B cell (primary cell): ENCODE measurements around the gene PIK3R1. TPM values are rescaled to one million over a fixed set of nuclear protein-coding genes. Genes with fewer than 3 reads are reported as not detected.

Source experiments
- ATAC-seq: fragments of 200-7000 bp; cut with Tn5 transposase; one replicate; pipeline ENCODE4 v1.10.0; 2021; ENCODE audit warnings: low read depth, mild to moderate bottlenecking, moderate number of reproducible peaks, moderate library complexity
- CTCF ChIA-PET: fragments of 350-600 bp; sonication (Branson Sonifier 250); formaldehyde crosslinking; loops from one replicate; lab custom pipeline; 2021; ENCODE audit warnings: antibody characterized with exemption, inconsistent platforms; lab: Charles Lee
- POLR2A ChIA-PET: fragments of 350-600 bp; sonication (Branson Sonifier 250); formaldehyde crosslinking; loops from one replicate; lab custom pipeline; 2021; ENCODE audit warnings: antibody characterized with exemption; lab: Charles Lee
- DNase-seq: peaks from one replicate; pipeline ENCODE4 v3.0.0; 2013
- H2AFZ ChIP-seq: 2 replicates; pipeline ENCODE4 v1.6.1; 2012; ENCODE audit warnings: mild to moderate bottlenecking, low read depth, low read length; ENCODE audit not compliant: insufficient read depth, poor library complexity, severe bottlenecking
- H3K27ac ChIP-seq, 2 donors: 1 replicate in 1 of 2; 2 replicates in 1 of 2; pipeline ENCODE4 v1.5.1; 2012 to 2013; ENCODE audit warnings: low read length in 2 of 2, mild to moderate bottlenecking in 2 of 2, moderate library complexity in 1 of 2
- H3K27me3 ChIP-seq, 4 experiments: fragments of 200-600 bp in 1 of 4; sonication (generic) in 1 of 4; replicated peaks in 1 of 4; 1 replicate in 2 of 4; 2 replicates in 2 of 4; pipeline versions ENCODE4 v1.6.1 to v1.7.0; 2013 to 2016; ENCODE audit warnings: low read length in 3 of 4, mild to moderate bottlenecking in 2 of 4, mixed read lengths in 1 of 4, moderate library complexity in 1 of 4; ENCODE audit not compliant: insufficient read depth in 4 of 4, control insufficient read depth in 3 of 4; ENCODE audit errors: control extremely low read depth in 1 of 4
- H3K36me3 ChIP-seq, 2 experiments: replicated peaks in 1 of 2; 1 replicate in 1 of 2; 2 replicates in 1 of 2; pipeline versions ENCODE4 v1.6.1 to v1.7.1; 2013; ENCODE audit warnings: low read length in 1 of 2; ENCODE audit not compliant: insufficient read depth in 2 of 2, control insufficient read depth in 1 of 2; ENCODE audit errors: control extremely low read depth in 1 of 2, extremely low read depth in 1 of 2
- H3K4me1 ChIP-seq, 2 donors: fragments of 200-600 bp in 1 of 2; sonication (generic) in 1 of 2; 1 replicate in 1 of 2; 2 replicates in 1 of 2; pipeline versions ENCODE4 v1.5.1 to v1.6.1; 2013 to 2017; ENCODE audit warnings: low read length in 2 of 2; ENCODE audit not compliant: control insufficient read depth in 2 of 2, insufficient read depth in 2 of 2
- H3K4me2 ChIP-seq: replicated peaks from 2 replicates; pipeline ENCODE3; 2012; ENCODE audit warnings: mild to moderate bottlenecking, low read depth, low read length; ENCODE audit not compliant: poor library complexity, severe bottlenecking
- H3K4me3 ChIP-seq, 5 experiments: fragments of 200-600 bp in 1 of 5; sonication (generic) in 1 of 5; 1 replicate in 3 of 5; 2 replicates in 2 of 5; pipeline versions ENCODE4 v1.5.1 to v1.7.0; 2011 to 2016; ENCODE audit warnings: low read length in 4 of 5, mild to moderate bottlenecking in 4 of 5, low read depth in 2 of 5, control low read depth in 1 of 5, moderate library complexity in 1 of 5; ENCODE audit not compliant: insufficient read depth in 1 of 5; ENCODE audit errors: control extremely low read depth in 1 of 5, extremely low read depth in 1 of 5
- H3K79me2 ChIP-seq: fragments of 200-600 bp; sonication (generic); one replicate; pipeline ENCODE4 v1.6.0; 2016; ENCODE audit warnings: low read length; ENCODE audit not compliant: control insufficient read depth, insufficient read depth
- H3K9ac ChIP-seq: fragments of 200-600 bp; sonication (generic); 2 replicates; pipeline ENCODE4 v1.6.1; 2017; ENCODE audit warnings: mild to moderate bottlenecking, low read length, moderate library complexity
- H3K9me3 ChIP-seq, 3 donors: one replicate each; pipeline versions ENCODE4 v1.6.1 to v1.7.1; 2013; ENCODE audit warnings: low read length in 2 of 3; ENCODE audit not compliant: control insufficient read depth in 2 of 3, insufficient read depth in 1 of 3; ENCODE audit errors: control extremely low read depth in 1 of 3
- H4K20me1 ChIP-seq: 2 replicates; pipeline ENCODE4 v1.6.0; 2012; ENCODE audit warnings: mild to moderate bottlenecking, low read length; ENCODE audit not compliant: insufficient read depth, control insufficient read depth, poor library complexity, severe bottlenecking
- H3K27ac Mint-ChIP-seq: one replicate; pipeline ENCODE4 v1.8.0; 2021; ENCODE audit warnings: mixed read lengths
- H3K27me3 Mint-ChIP-seq: one replicate; pipeline ENCODE4 v1.8.0; 2021; ENCODE audit warnings: mixed read lengths
- H3K4me1 Mint-ChIP-seq: one replicate; pipeline ENCODE4 v1.8.0; 2021; ENCODE audit warnings: mixed read lengths
- H3K4me3 Mint-ChIP-seq: one replicate; pipeline ENCODE4 v1.8.0; 2021; ENCODE audit warnings: mixed read lengths
- H3K9me3 Mint-ChIP-seq: one replicate; pipeline ENCODE4 v1.8.0; 2022; ENCODE audit warnings: mixed read lengths; ENCODE audit not compliant: insufficient read depth
- EZH2 ChIP-seq: IDR thresholded peaks from 2 replicates; pipeline ENCODE4 v1.6.1; 2012; ENCODE audit warnings: borderline replicate concordance, low read depth, mild to moderate bottlenecking, moderate library complexity, low read length; ENCODE audit not compliant: insufficient read depth, poor library complexity, severe bottlenecking
- WGBS: methylation state at CpG from one replicate; pipeline ENCODE4 v1.1.5; 2013; ENCODE audit warnings: missing lambda C conversion rate; ENCODE audit not compliant: insufficient coverage; 5-methylcytosine and 5-hydroxymethylcytosine counted together
- intact Hi-C: fragments of 100-400 bp; cut with micrococcal nuclease; formaldehyde crosslinking; loops from one replicate; pipeline ENCODE4 v1.10.0; 2022
- polyA plus RNA-seq: library from polyadenylated mRNA; depleted of rRNA; stranded (reverse); fragments of >200 nt; gene quantifications from 2 replicates; pipeline ENCODE4 v1.2.3, GENCODE V29; 2012
- total RNA-seq, 2 donors: library from RNA; stranded (reverse); fragments of 120-200 nt in 1 of 2; gene quantifications; 1 replicate in 1 of 2; 2 replicates in 1 of 2; pipeline versions ENCODE4 v1.2.3 to v1.2.4, GENCODE V29; 2013 to 2022
- TF ChIP-seq, protein P1 (sequence below): fragments of 200-600 bp; IDR thresholded peaks from one replicate; pipeline ENCODE4 v1.8.0; 2022; ENCODE audit warnings: antibody characterized with exemption, mild to moderate bottlenecking

PIK3R1 gene
- total and polyA plus RNA-seq, 2 donors (not counting 1 experiment from before 2014, with no cell fraction given) = 5.6 to 63.8 TPM

DNA sequence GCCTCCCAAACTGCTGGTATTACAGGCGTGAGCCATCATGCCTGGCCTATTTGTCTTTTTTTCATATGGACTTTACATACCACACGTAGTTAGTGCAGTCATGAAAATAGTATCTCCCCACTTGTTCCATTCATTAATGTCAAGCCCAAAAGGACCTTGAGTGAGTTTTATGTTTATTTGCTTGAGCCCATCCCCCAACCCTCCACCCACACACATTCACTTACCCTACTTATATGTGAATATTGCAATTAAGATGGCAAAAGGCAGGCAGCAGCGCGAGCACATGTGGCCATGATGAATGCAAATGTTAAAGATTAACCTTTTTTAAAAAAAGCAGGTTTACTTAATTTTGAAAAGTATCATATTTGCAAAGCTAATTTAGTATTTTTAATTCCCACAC lies 24.9 kb upstream of the PIK3R1 start:
- no peak for ATAC-seq
- ChIA-PET CTCF (no interaction called here), POLR2A (no interaction called here)
- Histone ChIP-seq H3K4me1 (peaks cover 10 to 11% of the 10 kb centered on the region in 2 donors), H4K20me1 (no peaks in the 10 kb centered on the region), H3K4me2 (no peak overlapping the region), H3K36me3 (no peaks in the 10 kb centered on the region), H3K9ac (no peak overlapping the region), H3K27me3 (no peaks in the 10 kb centered on the region), H3K79me2 (no peaks in the 10 kb centered on the region), H3K9me3 (no peaks in the 10 kb centered on the region), H3K4me3 (no peak overlapping the region), H2AFZ (no peak overlapping the region), H3K27ac (no peak overlapping the region)
- TF ChIP-seq, protein P1, sequence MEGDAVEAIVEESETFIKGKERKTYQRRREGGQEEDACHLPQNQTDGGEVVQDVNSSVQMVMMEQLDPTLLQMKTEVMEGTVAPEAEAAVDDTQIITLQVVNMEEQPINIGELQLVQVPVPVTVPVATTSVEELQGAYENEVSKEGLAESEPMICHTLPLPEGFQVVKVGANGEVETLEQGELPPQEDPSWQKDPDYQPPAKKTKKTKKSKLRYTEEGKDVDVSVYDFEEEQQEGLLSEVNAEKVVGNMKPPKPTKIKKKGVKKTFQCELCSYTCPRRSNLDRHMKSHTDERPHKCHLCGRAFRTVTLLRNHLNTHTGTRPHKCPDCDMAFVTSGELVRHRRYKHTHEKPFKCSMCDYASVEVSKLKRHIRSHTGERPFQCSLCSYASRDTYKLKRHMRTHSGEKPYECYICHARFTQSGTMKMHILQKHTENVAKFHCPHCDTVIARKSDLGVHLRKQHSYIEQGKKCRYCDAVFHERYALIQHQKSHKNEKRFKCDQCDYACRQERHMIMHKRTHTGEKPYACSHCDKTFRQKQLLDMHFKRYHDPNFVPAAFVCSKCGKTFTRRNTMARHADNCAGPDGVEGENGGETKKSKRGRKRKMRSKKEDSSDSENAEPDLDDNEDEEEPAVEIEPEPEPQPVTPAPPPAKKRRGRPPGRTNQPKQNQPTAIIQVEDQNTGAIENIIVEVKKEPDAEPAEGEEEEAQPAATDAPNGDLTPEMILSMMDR = no peak
- TF ChIP-seq EZH2 = no peak
- no peak overlapping the region for H3K4me3 Mint-ChIP-seq
- no CpG with 5 or more reads among the region's 4 CpGs for WGBS
- H3K27me3 Mint-ChIP-seq = no peaks in the 10 kb centered on the region
- H3K9me3 Mint-ChIP-seq = no peaks in the 10 kb centered on the region
- intact Hi-C loops = loop anchor here (10.0 kb wide), 1 partner anchor 54 kb away; no protein-coding TSS in a partner anchor
- no peak overlapping the region for H3K27ac Mint-ChIP-seq
- no peak for DNase-seq
- H3K4me1 Mint-ChIP-seq = peaks cover 22% of the 10 kb centered on the region

DNA sequence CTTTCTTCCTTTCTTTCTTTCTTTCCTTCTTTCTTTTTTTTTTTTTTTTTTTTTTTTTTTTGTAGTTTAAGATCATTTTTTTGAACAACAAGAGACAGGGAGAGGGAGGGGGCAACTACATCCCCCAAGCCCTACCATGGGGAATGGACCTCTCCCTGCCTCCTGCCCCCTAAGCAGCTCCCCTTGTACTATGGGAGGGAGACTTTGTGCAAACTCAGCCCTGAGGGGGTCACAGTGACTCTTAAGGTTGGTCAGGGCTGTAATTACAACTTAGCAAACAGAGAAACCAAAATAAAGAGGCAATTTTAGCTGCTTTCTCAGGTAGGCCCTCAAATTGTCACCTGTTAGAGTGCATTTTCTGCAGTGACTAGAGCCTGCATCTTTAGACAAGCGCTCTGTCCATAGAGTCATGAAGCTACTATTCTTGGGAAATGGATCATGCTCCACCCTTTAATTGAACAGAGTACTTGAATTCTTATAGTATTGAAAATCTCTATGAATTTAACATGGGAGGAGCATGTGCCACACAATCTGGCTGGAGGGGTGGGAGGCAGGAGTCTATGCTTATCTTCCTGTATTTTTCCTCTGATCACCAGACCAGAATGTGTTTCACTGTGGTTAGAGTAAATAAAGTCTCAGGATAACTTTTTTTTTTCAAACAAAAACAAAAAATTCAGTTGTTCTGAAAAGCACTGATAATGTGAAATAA lies 24.3 kb upstream of the PIK3R1 start:
- 100% methylated on average over 1 of the region's 1 CpG for WGBS

More for the DNA sequence above, 24.3 kb upstream of the PIK3R1 start:
- Histone ChIP-seq H3K79me2 (no peaks in the 10 kb centered on the region), H3K4me2 (no peak overlapping the region), H3K36me3 (no peaks in the 10 kb centered on the region), H3K27me3 (no peaks in the 10 kb centered on the region), H3K27ac (no peak overlapping the region), H3K9ac (no peak overlapping the region), H2AFZ (no peak overlapping the region), H3K9me3 (no peaks in the 10 kb centered on the region), H3K4me1 (peaks cover 11% of the 10 kb centered on the region in 2 donors), H3K4me3 (no peak overlapping the region), H4K20me1 (no peaks in the 10 kb centered on the region)
- no peak for TF ChIP-seq EZH2
- TF ChIP-seq, protein P1 = no peak
- Mint-ChIP-seq H3K9me3 (no peaks in the 10 kb centered on the region), H3K27me3 (no peaks in the 10 kb centered on the region), H3K4me3 (no peak overlapping the region), H3K4me1 (peaks cover 24% of the 10 kb centered on the region), H3K27ac (no peak overlapping the region)
- ChIA-PET POLR2A (no interaction called here), CTCF (no interaction called here)
- ATAC-seq (no peak), DNase-seq (no peak)
- intact Hi-C loops = loop anchor here (10.0 kb wide), 1 partner anchor 54 kb away; no protein-coding TSS in a partner anchor
